ENCODE results near the gene EFCAB14.
"Not testable (repeated sequence)": the region's sequence is repeated elsewhere in the genome, so short reads cannot be mapped to it uniquely, and the experiment has no call there.

- not testable (repeated sequence) for TF ChIP-seq ZFX (IDR thresholded peaks at IDR 0.05); CTCF (conservative IDR thresholded peaks at IDR 0.05)
Observed at GRCh38 chr1:46728327-46728873, 9.5 kb upstream of the EFCAB14 start.
